KMS-11 (cell line): ENCODE measurements around the gene JADE3.
A peak's percentile ranks its signal among the peaks of the same experiment; 100 is the strongest.
"Not testable (repeated sequence)": the region's sequence is repeated elsewhere in the genome, so short reads cannot be mapped to it uniquely, and the experiment has no call there.

ENCODE experiments used
- H2AFZ ChIP-seq: fragments of 200-600 bp; sonication (generic); 2 replicates; pipeline ENCODE4 v1.6.1; 2016; ENCODE audit warnings: antibody characterized with exemption, mixed run types, low read depth
- H3K27ac ChIP-seq: fragments of 200-600 bp; sonication (generic); 2 replicates; pipeline ENCODE4 v1.6.1; 2016; ENCODE audit warnings: mild to moderate bottlenecking, mixed run types
- H3K27me3 ChIP-seq: fragments of 200-600 bp; sonication (generic); 2 replicates; pipeline ENCODE4 v1.6.1; 2017; ENCODE audit warnings: mild to moderate bottlenecking, low read depth, mixed run types, moderate library complexity; ENCODE audit not compliant: insufficient read depth
- H3K36me3 ChIP-seq: fragments of 200-600 bp; sonication (generic); 2 replicates; pipeline ENCODE4 v1.6.1; 2017; ENCODE audit warnings: mild to moderate bottlenecking, mixed run types; ENCODE audit not compliant: insufficient read depth
- H3K4me1 ChIP-seq: fragments of 200-600 bp; sonication (generic); 2 replicates; pipeline ENCODE4 v1.6.1; 2016; ENCODE audit warnings: mild to moderate bottlenecking, low read depth, mixed run types; ENCODE audit not compliant: poor library complexity, severe bottlenecking
- H3K4me2 ChIP-seq: fragments of 200-600 bp; sonication (generic); 2 replicates; pipeline ENCODE4 v1.7.0; 2016; ENCODE audit warnings: mild to moderate bottlenecking, mixed run types
- H3K4me3 ChIP-seq: fragments of 200-600 bp; sonication (generic); IDR thresholded peaks from 2 replicates; pipeline ENCODE4 v1.6.1; 2017; ENCODE audit warnings: low read depth, low read length, mixed read lengths; ENCODE audit not compliant: insufficient read depth
- H3K79me2 ChIP-seq: fragments of 200-600 bp; sonication (generic); 2 replicates; pipeline ENCODE4 v1.6.1; 2016; ENCODE audit warnings: low read depth, mixed run types; ENCODE audit not compliant: insufficient read depth
- H3K9ac ChIP-seq: fragments of 200-600 bp; sonication (generic); 2 replicates; pipeline ENCODE4 v1.6.1; 2016; ENCODE audit warnings: mild to moderate bottlenecking, mixed run types
- H4K20me1 ChIP-seq: fragments of 200-600 bp; sonication (generic); 2 replicates; pipeline ENCODE4 v1.6.1; 2016; ENCODE audit warnings: mild to moderate bottlenecking, mixed run types; ENCODE audit not compliant: insufficient read depth
- TF ChIP-seq, protein P1 (sequence below): fragments of 200-600 bp; sonication (generic); conservative IDR thresholded peaks from 2 replicates; pipeline ENCODE4 v1.6.1; 2017; ENCODE audit warnings: low read depth, mild to moderate bottlenecking, antibody characterized with exemption, low read length, moderate library complexity, mixed read lengths

The JADE3 gene

DNA sequence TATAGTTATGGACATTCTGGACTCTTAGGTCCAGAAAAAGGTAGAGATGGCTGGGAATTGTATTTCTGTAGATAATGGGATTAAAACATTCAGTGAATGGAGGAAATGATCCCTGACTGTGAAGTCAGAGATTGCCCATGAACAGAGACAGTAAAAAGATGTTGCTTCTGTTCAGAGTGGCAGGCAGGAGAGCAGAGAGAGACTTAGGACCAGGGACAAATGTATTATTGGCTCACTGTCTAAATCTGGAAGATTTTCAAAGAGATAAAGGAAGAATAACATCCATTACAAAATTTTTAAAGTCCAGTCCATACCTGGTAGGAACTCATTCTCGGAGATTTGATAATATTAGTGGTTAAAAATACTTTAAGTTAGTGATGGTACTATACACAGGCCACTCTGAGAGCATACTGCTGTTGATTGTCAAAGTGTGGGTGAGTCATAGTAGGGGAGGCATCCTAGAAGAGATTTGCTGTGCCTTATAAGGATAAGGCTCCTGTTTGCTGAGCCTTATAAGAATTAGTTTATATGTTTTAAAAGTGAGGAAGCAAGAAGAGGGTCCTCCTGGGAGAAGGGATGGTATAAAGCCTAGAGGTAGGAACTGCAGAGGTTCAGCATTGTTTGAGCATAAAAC, 53.0 kb downstream of the JADE3 start:
- Histone ChIP-seq H2AFZ (no peak overlapping the region), H3K9ac (no peak overlapping the region)

DNA sequence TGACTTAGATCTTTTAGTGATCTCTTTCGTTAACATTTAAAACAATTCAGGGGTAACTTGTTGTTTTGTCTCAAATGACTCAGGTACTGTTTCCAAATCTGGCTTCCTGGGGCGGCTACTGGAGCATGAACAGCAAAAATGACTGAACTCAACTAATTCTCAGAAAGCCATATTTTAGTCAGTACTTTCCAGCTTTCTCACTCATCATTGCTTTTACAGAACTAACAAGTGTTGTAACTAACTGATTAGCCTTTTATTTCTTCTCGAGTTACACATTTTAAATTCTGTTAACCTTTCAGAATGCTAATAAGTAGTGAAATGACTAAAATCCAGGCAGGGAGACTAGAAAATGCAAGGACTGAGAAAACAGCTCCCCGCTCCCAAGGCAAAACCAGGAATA, 55.3 kb downstream of the JADE3 start:
- peaks cover 9% of the 10 kb centered on the region for H3K4me1 ChIP-seq
- TF ChIP-seq, protein P1, sequence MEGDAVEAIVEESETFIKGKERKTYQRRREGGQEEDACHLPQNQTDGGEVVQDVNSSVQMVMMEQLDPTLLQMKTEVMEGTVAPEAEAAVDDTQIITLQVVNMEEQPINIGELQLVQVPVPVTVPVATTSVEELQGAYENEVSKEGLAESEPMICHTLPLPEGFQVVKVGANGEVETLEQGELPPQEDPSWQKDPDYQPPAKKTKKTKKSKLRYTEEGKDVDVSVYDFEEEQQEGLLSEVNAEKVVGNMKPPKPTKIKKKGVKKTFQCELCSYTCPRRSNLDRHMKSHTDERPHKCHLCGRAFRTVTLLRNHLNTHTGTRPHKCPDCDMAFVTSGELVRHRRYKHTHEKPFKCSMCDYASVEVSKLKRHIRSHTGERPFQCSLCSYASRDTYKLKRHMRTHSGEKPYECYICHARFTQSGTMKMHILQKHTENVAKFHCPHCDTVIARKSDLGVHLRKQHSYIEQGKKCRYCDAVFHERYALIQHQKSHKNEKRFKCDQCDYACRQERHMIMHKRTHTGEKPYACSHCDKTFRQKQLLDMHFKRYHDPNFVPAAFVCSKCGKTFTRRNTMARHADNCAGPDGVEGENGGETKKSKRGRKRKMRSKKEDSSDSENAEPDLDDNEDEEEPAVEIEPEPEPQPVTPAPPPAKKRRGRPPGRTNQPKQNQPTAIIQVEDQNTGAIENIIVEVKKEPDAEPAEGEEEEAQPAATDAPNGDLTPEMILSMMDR, result no peak
- no peak overlapping the region for H3K27ac ChIP-seq
- no peaks in the 10 kb centered on the region for H3K27me3 ChIP-seq
- H3K9ac ChIP-seq, result no peak overlapping the region
- H3K4me2 ChIP-seq, result no peak overlapping the region
- no peaks in the 10 kb centered on the region for H4K20me1 ChIP-seq
- no peaks in the 10 kb centered on the region for H3K36me3 ChIP-seq
- no peak overlapping the region for H2AFZ ChIP-seq
- H3K79me2 ChIP-seq, result no peaks in the 10 kb centered on the region
- no peak overlapping the region for H3K4me3 ChIP-seq

More for the DNA sequence above, 53.0 kb downstream of the JADE3 start:
- TF ChIP-seq, protein P1, result no peak
- no peaks in the 10 kb centered on the region for H3K36me3 ChIP-seq
- H4K20me1 ChIP-seq, result no peaks in the 10 kb centered on the region
- peaks cover 32% of the 10 kb centered on the region for H3K4me1 ChIP-seq
- no peak overlapping the region for H3K27ac ChIP-seq
- H3K27me3 ChIP-seq, result no peaks in the 10 kb centered on the region
- H3K4me2 ChIP-seq, result no peak overlapping the region
- no peak overlapping the region for H3K4me3 ChIP-seq
- no peaks in the 10 kb centered on the region for H3K79me2 ChIP-seq

DNA sequence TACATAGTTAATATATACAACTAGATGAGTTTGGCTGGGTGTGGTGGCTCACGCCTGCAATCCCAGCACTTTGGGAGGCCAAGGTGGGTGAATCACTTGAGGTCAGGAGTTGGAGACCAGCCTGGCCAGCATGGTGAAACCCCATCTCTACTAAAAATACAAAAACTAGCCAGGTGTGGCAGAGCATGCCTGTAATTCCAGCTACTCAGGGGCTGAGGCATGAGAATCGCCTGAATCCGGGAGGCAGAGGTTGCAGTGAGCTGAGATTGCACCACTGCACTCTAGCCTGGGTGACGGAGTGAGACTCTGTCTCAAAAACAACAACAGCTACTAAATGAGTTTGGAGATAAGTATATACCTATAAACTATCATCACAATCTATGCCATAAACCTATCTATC, 64.8 kb downstream of the JADE3 start:
- H3K4me1 ChIP-seq, H4K20me1 ChIP-seq, H2AFZ ChIP-seq, H3K4me3 ChIP-seq, H3K9ac ChIP-seq, H3K4me2 ChIP-seq, H3K79me2 ChIP-seq, H3K36me3 ChIP-seq, H3K27me3 ChIP-seq, H3K27ac ChIP-seq: not testable (repeated sequence)

DNA sequence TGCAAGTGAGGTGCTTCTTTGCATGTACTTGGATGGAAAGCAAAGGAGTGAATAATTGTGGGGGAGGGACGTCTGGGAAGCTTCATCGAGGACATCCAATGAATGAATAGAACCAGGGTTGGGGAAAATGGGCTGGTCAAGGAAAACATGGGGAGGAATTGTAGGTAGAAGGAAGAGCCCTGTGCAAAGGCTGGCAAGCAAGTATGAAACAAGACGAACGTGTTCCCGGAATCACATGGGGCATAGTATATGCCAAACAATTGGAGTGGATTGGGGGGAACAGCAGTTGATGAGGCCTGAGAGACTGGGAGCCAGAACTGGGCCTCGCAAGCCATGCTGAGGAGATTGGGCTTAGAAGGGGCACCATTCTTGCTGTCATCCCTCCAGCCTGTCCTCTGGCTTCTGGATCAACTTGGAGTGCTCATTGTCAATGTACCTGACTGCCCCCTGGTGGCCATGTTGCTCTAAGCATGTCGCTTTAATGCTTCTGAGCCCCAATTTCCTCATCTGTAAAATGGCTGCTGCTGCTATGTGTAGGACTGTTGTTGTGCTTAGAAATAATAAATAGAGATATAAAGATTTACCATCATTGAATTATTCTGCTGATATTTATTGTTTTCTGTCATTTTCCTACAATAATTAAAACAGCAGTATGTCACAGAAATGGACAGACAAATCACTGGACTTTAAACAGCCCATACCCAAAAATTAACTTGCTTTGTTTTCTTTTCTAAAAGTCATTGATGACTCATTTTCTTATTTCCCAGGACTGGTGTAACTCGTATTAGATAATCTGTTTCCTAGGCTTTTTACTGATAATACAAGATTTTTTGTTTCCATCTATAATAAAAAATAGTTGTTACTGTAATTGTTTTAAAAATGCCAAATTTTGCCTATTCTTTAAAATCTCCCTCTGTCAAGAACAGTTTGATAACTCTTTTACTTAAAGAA, 66.4 kb downstream of the JADE3 start:
- Histone ChIP-seq H3K27ac (no peak overlapping the region), H3K4me1 (peaks cover 9% of the 10 kb centered on the region), H2AFZ (no peak overlapping the region), H3K36me3 (no peaks in the 10 kb centered on the region), H3K79me2 (no peaks in the 10 kb centered on the region), H3K27me3 (no peaks in the 10 kb centered on the region), H3K4me3 (no peak overlapping the region), H4K20me1 (no peaks in the 10 kb centered on the region), H3K9ac (no peak overlapping the region), H3K4me2 (no peak overlapping the region)
- TF ChIP-seq, protein P1, result peak; percentile 81
